ENCODE measurements around the gene MESP1. TPM values are rescaled to one million over a fixed set of nuclear protein-coding genes. Genes with fewer than 3 reads are reported as not detected.

Gene MESP1, protein sequence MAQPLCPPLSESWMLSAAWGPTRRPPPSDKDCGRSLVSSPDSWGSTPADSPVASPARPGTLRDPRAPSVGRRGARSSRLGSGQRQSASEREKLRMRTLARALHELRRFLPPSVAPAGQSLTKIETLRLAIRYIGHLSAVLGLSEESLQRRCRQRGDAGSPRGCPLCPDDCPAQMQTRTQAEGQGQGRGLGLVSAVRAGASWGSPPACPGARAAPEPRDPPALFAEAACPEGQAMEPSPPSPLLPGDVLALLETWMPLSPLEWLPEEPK
- 0.32 TPM for polyA plus RNA-seq (2013, experiment 1 of 2)
- 0.28 TPM for polyA plus RNA-seq (2013, experiment 2 of 2)

DNA sequence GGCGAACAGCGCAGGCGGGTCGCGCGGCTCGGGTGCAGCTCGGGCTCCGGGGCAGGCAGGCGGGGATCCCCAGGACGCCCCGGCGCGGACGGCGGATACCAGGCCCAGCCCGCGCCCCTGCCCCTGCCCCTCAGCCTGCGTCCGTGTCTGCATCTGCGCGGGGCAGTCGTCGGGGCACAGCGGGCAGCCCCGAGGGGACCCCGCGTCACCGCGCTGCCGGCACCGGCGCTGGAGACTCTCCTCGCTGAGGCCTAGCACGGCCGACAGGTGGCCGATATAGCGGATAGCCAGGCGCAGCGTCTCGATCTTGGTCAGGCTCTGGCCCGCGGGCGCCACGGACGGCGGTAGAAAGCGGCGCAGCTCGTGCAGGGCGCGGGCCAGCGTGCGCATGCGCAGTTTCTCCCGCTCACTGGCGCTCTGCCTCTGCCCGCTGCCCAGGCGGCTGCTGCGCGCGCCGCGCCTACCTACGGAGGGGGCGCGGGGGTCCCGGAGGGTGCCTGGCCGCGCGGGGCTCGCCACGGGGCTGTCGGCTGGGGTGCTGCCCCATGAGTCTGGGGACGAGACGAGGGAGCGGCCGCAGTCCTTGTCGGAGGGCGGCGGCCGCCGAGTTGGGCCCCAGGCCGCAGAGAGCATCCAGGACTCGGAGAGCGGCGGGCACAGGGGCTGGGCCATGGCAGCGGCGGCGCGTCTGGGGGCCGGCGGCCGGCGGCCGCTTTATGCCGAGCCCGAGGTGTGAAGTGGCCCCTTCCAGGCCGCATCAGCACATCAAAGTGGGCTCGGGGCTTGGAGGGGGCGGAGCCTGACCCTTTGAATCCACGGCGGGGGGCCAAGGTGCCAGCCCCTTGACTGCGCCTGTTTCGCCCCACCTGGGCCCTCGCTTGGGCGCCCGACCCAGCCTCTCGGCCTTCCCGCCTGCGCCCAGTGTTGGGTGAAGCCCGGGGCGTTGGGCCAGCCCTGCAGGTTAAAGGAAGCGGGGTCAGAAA is at the start of gene MESP1:
TSS of gene MESP1 (minus strand) at position 690 of the 983 bp plus-strand sequence. CDS start at position 672, 18 bp downstream.
- Histone ChIP-seq H3K23ac (ENCODE audit: low read depth, low read length, poor library complexity) (peak within 1 kb of the TSS; percentile 94), H2AK5ac (ENCODE audit: low read depth, low read length) (peak within 1 kb of the TSS; percentile 82), H2BK5ac (ENCODE audit: low read length) (no peak within 1 kb of the TSS), H3K79me1 (ENCODE audit: low read depth, low read length) (peaks cover 4% of the 10 kb centered on the region), H3K18ac (ENCODE audit: low read length) (peak within 1 kb of the TSS; percentile 98), H2BK12ac (ENCODE audit: low read length) (no peak within 1 kb of the TSS), H3K4me3 (ENCODE audit: low read length in 2 of 2) (peak within 1 kb of the TSS; percentile 65 to 81), H2AFZ (ENCODE audit: low read length) (peak within 1 kb of the TSS; percentile 100), H3K4me2 (ENCODE audit: insufficient read depth, low read length, poor library complexity, severe bottlenecking) (peak within 1 kb of the TSS; percentile 94), H3K36me3 (replicated peaks in 1 of 2; ENCODE audit: control insufficient read depth in 2 of 2, insufficient read depth in 2 of 2, low read length in 2 of 2) (no peaks in the 10 kb centered on the region), H2BK15ac (ENCODE audit: low read length) (peak within 1 kb of the TSS; percentile 77), H3K9ac (ENCODE audit: low read depth, low read length, poor library complexity) (peak within 1 kb of the TSS; percentile 90), H3K9me3 (replicated peaks in 1 of 2; ENCODE audit: control insufficient read depth in 2 of 2, insufficient read depth in 1 of 2, low read depth in 1 of 2, low read length in 2 of 2) (peaks cover 0 to 2% of the 10 kb centered on the region in 2 donors), H3K27ac (replicated peaks; ENCODE audit: low read length) (no peak within 1 kb of the TSS), H3K4me1 (ENCODE audit: control insufficient read depth in 2 of 2, insufficient read depth in 1 of 2, low read depth in 1 of 2, low read length in 2 of 2) (peaks cover 2 to 5% of the 10 kb centered on the region in 2 donors), H3K27me3 (ENCODE audit: control insufficient read depth in 3 of 3, insufficient read depth in 3 of 3, low read depth in 1 of 3, low read length in 3 of 3) (peaks cover 34 to 64% (median 56%) of the 10 kb centered on the region in 3 experiments), H4K91ac (ENCODE audit: low read depth, low read length, poor library complexity) (no peak within 1 kb of the TSS), H4K8ac (ENCODE audit: low read depth, low read length) (peak within 1 kb of the TSS; percentile 65), H3K14ac (ENCODE audit: low read length) (peak within 1 kb of the TSS; percentile 98), H2BK120ac (ENCODE audit: low read depth, low read length) (no peak within 1 kb of the TSS), H3K4ac (ENCODE audit: low read length) (no peak within 1 kb of the TSS)
- peak; percentile 91 for DNase-seq (ENCODE audit: low spot score)
- no CpG with 5 or more reads among the region's 114 CpGs for WGBS, 2 donors (ENCODE audit: extremely low coverage in 2 of 2, insufficient read length in 2 of 2, insufficient replicate concordance in 1 of 2)

DNA sequence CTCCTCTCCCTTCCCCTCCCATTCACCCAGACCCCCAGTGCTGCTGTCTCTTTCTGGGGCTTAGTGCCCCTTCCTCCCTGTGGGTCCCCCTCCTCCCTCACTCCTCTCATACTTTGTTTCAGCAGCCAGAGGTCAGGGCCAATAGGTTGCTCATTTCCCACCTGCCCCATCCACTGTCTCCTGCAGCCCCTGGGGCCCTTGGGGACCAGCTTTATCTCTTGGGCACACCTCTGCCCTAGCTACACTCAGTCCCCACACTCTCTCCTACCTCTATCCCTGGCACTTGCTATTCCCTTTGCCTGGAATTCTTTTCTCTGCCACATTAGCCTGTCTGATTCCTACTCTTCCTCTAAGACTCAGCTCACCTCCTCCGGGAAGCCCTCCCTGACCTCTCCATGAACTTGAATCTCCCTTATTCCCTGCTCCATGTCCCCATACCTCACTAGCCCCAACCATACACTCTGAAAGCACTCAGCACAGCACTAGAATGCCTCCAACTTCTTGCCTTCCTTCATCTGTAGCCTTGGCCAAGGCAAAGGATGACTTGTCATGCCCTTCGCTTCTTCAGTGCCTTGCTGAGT is 49.0 kb upstream of the MESP1 start:
- no peak overlapping the region for H3K4me3 ChIP-seq (ENCODE audit: low read length in 2 of 2)
- no peak overlapping the region for H3K27ac ChIP-seq (replicated peaks; ENCODE audit: low read length)
- H2AK5ac ChIP-seq (ENCODE audit: low read depth, low read length), result no peak overlapping the region
- H2BK12ac ChIP-seq (ENCODE audit: low read length), result no peak overlapping the region
- no peaks in the 10 kb centered on the region for H3K36me3 ChIP-seq (replicated peaks in 1 of 2; ENCODE audit: control insufficient read depth in 2 of 2, insufficient read depth in 2 of 2, low read length in 2 of 2)
- no peak overlapping the region for H3K4me2 ChIP-seq (ENCODE audit: insufficient read depth, low read length, poor library complexity, severe bottlenecking)
- H3K4me1 ChIP-seq (ENCODE audit: control insufficient read depth in 2 of 2, insufficient read depth in 1 of 2, low read depth in 1 of 2, low read length in 2 of 2), result peaks cover 2 to 7% of the 10 kb centered on the region in 2 donors
- H2AFZ ChIP-seq (ENCODE audit: low read length), result no peak overlapping the region
- peak overlapping the region; percentile 94 for H3K14ac ChIP-seq (ENCODE audit: low read length)
- H4K8ac ChIP-seq (ENCODE audit: low read depth, low read length), result no peak overlapping the region
- no peaks in the 10 kb centered on the region for H3K79me1 ChIP-seq (ENCODE audit: low read depth, low read length)
- peaks cover 0 to 3% (median 0%) of the 10 kb centered on the region in 3 experiments for H3K27me3 ChIP-seq (ENCODE audit: control insufficient read depth in 3 of 3, insufficient read depth in 3 of 3, low read depth in 1 of 3, low read length in 3 of 3)
- no peaks in the 10 kb centered on the region for H3K9me3 ChIP-seq (replicated peaks in 1 of 2; ENCODE audit: control insufficient read depth in 2 of 2, insufficient read depth in 1 of 2, low read depth in 1 of 2, low read length in 2 of 2)
- H4K91ac ChIP-seq (ENCODE audit: low read depth, low read length, poor library complexity), result no peak overlapping the region
- DNase-seq (ENCODE audit: low spot score), result no peak
- peak overlapping the region; percentile 32 for H3K9ac ChIP-seq (ENCODE audit: low read depth, low read length, poor library complexity)
- no peak overlapping the region for H2BK120ac ChIP-seq (ENCODE audit: low read depth, low read length)
- H2BK15ac ChIP-seq (ENCODE audit: low read length), result peak overlapping the region; percentile 62
- WGBS, 2 donors (ENCODE audit: extremely low coverage in 2 of 2, insufficient read length in 2 of 2, insufficient replicate concordance in 1 of 2), result no CpG with 5 or more reads among the region's 2 CpGs
- H3K4ac ChIP-seq (ENCODE audit: low read length), result no peak overlapping the region
- H3K23ac ChIP-seq (ENCODE audit: low read depth, low read length, poor library complexity), result no peak overlapping the region
- H2BK5ac ChIP-seq (ENCODE audit: low read length), result no peak overlapping the region
- H3K18ac ChIP-seq (ENCODE audit: low read length), result no peak overlapping the region

DNA sequence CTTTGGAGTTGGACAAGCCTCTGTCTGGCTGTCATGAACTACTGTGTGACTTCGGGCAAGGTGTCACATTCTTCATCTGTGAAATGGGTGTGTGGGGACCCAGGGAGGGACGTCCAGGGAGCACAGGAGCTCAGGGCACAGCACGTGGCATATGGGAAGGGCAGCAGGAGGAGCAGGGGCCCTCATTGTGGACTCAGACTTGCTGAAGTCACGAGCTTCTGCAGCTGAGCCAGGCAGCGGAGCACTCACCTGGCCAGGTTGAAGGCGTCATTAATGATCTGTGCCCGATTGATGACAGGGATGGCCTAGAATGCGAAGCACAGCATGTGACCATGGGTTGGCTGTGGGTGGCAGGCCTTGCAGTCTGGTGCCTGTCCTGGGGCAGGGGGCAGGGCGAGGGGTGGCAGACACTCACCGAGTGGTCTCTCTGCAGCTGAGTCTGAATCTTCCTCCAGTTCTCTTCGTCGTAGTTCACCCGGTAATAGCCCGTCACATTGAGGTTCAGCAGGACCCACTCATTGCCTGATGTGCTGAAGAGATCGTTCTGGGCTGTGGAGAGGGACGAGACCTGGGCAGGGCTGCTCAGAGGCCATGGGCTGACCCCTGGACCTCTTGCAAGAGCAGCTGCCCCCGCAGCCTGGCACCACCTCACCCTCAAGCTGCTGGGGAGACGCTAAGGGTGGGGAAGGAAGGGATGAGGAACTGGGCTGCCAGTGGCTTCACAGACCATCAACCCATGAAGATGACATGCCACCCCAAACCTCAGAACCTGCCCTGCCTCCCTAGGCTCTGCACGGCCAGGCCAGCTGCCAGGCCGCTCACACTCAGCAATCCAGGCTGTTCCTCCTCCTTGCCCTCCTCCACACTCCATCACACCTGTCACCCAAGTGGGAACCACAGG is 48.2 kb upstream of the MESP1 start:
- Histone ChIP-seq H3K23ac (ENCODE audit: low read depth, low read length, poor library complexity) (peak overlapping the region; percentile 8), H2BK15ac (ENCODE audit: low read length) (peak overlapping the region; percentile 62), H3K14ac (ENCODE audit: low read length) (peak overlapping the region; percentile 94), H3K27ac (replicated peaks; ENCODE audit: low read length) (no peak overlapping the region), H3K4me3 (ENCODE audit: low read length in 2 of 2) (no peak overlapping the region), H4K8ac (ENCODE audit: low read depth, low read length) (no peak overlapping the region), H2AFZ (ENCODE audit: low read length) (no peak overlapping the region), H2BK5ac (ENCODE audit: low read length) (peak overlapping the region; percentile 31), H3K79me1 (ENCODE audit: low read depth, low read length) (no peaks in the 10 kb centered on the region), H3K36me3 (replicated peaks in 1 of 2; ENCODE audit: control insufficient read depth in 2 of 2, insufficient read depth in 2 of 2, low read length in 2 of 2) (no peaks in the 10 kb centered on the region), H3K4ac (ENCODE audit: low read length) (no peak overlapping the region), H2BK12ac (ENCODE audit: low read length) (no peak overlapping the region), H3K4me1 (ENCODE audit: control insufficient read depth in 2 of 2, insufficient read depth in 1 of 2, low read depth in 1 of 2, low read length in 2 of 2) (peaks cover 2 to 7% of the 10 kb centered on the region in 2 donors), H3K9me3 (replicated peaks in 1 of 2; ENCODE audit: control insufficient read depth in 2 of 2, insufficient read depth in 1 of 2, low read depth in 1 of 2, low read length in 2 of 2) (no peaks in the 10 kb centered on the region), H3K9ac (ENCODE audit: low read depth, low read length, poor library complexity) (peak overlapping the region; percentile 32), H3K4me2 (ENCODE audit: insufficient read depth, low read length, poor library complexity, severe bottlenecking) (no peak overlapping the region), H4K91ac (ENCODE audit: low read depth, low read length, poor library complexity) (no peak overlapping the region), H3K18ac (ENCODE audit: low read length) (no peak overlapping the region), H3K27me3 (ENCODE audit: control insufficient read depth in 3 of 3, insufficient read depth in 3 of 3, low read depth in 1 of 3, low read length in 3 of 3) (peaks cover 0 to 3% (median 0%) of the 10 kb centered on the region in 3 experiments), H2BK120ac (ENCODE audit: low read depth, low read length) (no peak overlapping the region), H2AK5ac (ENCODE audit: low read depth, low read length) (peak overlapping the region; percentile 30)
- no peak for DNase-seq (ENCODE audit: low spot score)
- no CpG with 5 or more reads among the region's 20 CpGs for WGBS, 2 donors (ENCODE audit: extremely low coverage in 2 of 2, insufficient read length in 2 of 2, insufficient replicate concordance in 1 of 2)
